CD14-positive monocyte (primary cell): ENCODE measurements around the gene UBE2Q1. TPM values are rescaled to one million over a fixed set of nuclear protein-coding genes. Genes with fewer than 3 reads are reported as not detected.

ENCODE experiments used
- DNase-seq, 3 donors: peaks; one replicate each; pipeline ENCODE4 v3.0.0-alpha.2; 2011 to 2022
- H2AFZ ChIP-seq: 2 replicates; pipeline ENCODE4 v1.6.0; 2012; ENCODE audit warnings: mild to moderate bottlenecking, low read depth, low read length, inconsistent platforms; ENCODE audit not compliant: insufficient read depth, poor library complexity, severe bottlenecking
- H3K27ac ChIP-seq, 2 donors: 1 replicate in 1 of 2; 2 replicates in 1 of 2; pipeline ENCODE4 v1.5.1; 2012 to 2013; ENCODE audit warnings: low read length in 2 of 2, control low read depth in 1 of 2, inconsistent platforms in 1 of 2, low read depth in 1 of 2, mild to moderate bottlenecking in 1 of 2
- H3K27me3 ChIP-seq, 2 donors: one replicate each; pipeline versions ENCODE4 v1.6.0 to v1.6.1; 2011 to 2013; ENCODE audit warnings: low read length in 2 of 2; ENCODE audit not compliant: control insufficient read depth in 2 of 2, insufficient read depth in 2 of 2
- H3K36me3 ChIP-seq, 2 donors: replicated peaks in 1 of 2; 1 replicate in 1 of 2; 2 replicates in 1 of 2; pipeline versions ENCODE4 v1.5.1 to v1.6.1; 2012 to 2013; ENCODE audit warnings: low read length in 2 of 2, control low read depth in 1 of 2, inconsistent platforms in 1 of 2, mild to moderate bottlenecking in 1 of 2; ENCODE audit not compliant: insufficient read depth in 2 of 2, control insufficient read depth in 1 of 2
- H3K4me1 ChIP-seq, 2 donors: 1 replicate in 1 of 2; 2 replicates in 1 of 2; pipeline versions ENCODE4 v1.5.1 to v1.6.1; 2012 to 2013; ENCODE audit warnings: low read length in 2 of 2, control low read depth in 1 of 2, inconsistent platforms in 1 of 2, mild to moderate bottlenecking in 1 of 2, moderate library complexity in 1 of 2; ENCODE audit not compliant: insufficient read depth in 2 of 2, control insufficient read depth in 1 of 2
- H3K4me2 ChIP-seq: replicated peaks from 2 replicates; pipeline ENCODE3; 2012; ENCODE audit warnings: low read length, moderate library complexity, mild to moderate bottlenecking; ENCODE audit not compliant: poor library complexity, severe bottlenecking; ENCODE audit errors: extremely low read depth
- H3K4me3 ChIP-seq, 3 experiments: fragments of 200-600 bp in 1 of 3; sonication (generic) in 1 of 3; replicated peaks in 1 of 3; 1 replicate in 2 of 3; 2 replicates in 1 of 3; pipeline ENCODE4 v1.5.1; 2011 to 2013; ENCODE audit warnings: low read length in 3 of 3, mild to moderate bottlenecking in 3 of 3, control low read depth in 2 of 3, low read depth in 2 of 3, inconsistent platforms in 1 of 3, moderate library complexity in 1 of 3
- H3K79me2 ChIP-seq: 2 replicates; pipeline ENCODE4 v1.6.0; 2012; ENCODE audit warnings: mild to moderate bottlenecking, control low read depth, inconsistent platforms, low read length, moderate library complexity; ENCODE audit not compliant: insufficient read depth
- H3K9ac ChIP-seq: 2 replicates; pipeline ENCODE4 v1.6.0; 2017; ENCODE audit warnings: low read length, mild to moderate bottlenecking; ENCODE audit not compliant: insufficient read depth, poor library complexity, severe bottlenecking
- H3K9me3 ChIP-seq, 2 donors: replicated peaks in 1 of 2; 1 replicate in 1 of 2; 2 replicates in 1 of 2; pipeline versions ENCODE4 v1.5.1 to v1.6.1; 2012 to 2013; ENCODE audit warnings: low read length in 2 of 2, control low read depth in 1 of 2; ENCODE audit not compliant: control insufficient read depth in 1 of 2, insufficient read depth in 1 of 2
- H4K20me1 ChIP-seq: 2 replicates; pipeline ENCODE4 v1.6.0; 2012; ENCODE audit warnings: mild to moderate bottlenecking, low read length, control low read depth, moderate library complexity; ENCODE audit not compliant: insufficient read depth
- H3K27ac Mint-ChIP-seq, 7 donors: one replicate each; pipeline ENCODE4 v1.8.0; 2020; ENCODE audit warnings: mild to moderate bottlenecking in 7 of 7, mixed read lengths in 7 of 7, moderate library complexity in 6 of 7, inconsistent platforms in 2 of 7
- H3K27me3 Mint-ChIP-seq, 3 donors: one replicate each; pipeline ENCODE4 v1.8.0; 2021 to 2022; ENCODE audit warnings: low read depth in 3 of 3, mild to moderate bottlenecking in 3 of 3, mixed read lengths in 3 of 3, moderate library complexity in 3 of 3, inconsistent platforms in 1 of 3
- H3K36me3 Mint-ChIP-seq, 2 donors: one replicate each; pipeline ENCODE4 v1.8.0; 2020; ENCODE audit warnings: mixed read lengths in 2 of 2, inconsistent platforms in 1 of 2, mild to moderate bottlenecking in 1 of 2
- H3K4me1 Mint-ChIP-seq: one replicate; pipeline ENCODE4 v1.8.0; 2020; ENCODE audit warnings: mild to moderate bottlenecking, mixed read lengths
- H3K4me3 Mint-ChIP-seq, 2 donors: one replicate each; pipeline ENCODE4 v1.8.0; 2020; ENCODE audit warnings: mild to moderate bottlenecking in 2 of 2, mixed read lengths in 2 of 2, moderate library complexity in 1 of 2
- H3K9me3 Mint-ChIP-seq, 7 donors: one replicate each; pipeline ENCODE4 v1.8.0; 2020 to 2022; ENCODE audit warnings: mixed read lengths in 7 of 7, mild to moderate bottlenecking in 6 of 7, moderate library complexity in 6 of 7, inconsistent platforms in 2 of 7
- CTCF ChIP-seq: fragments of 200-600 bp; IDR thresholded peaks from one replicate; pipeline ENCODE4 v1.8.0; 2022; ENCODE audit warnings: antibody characterized with exemption, mild to moderate bottlenecking
- WGBS: methylation state at CpG from one replicate; pipeline ENCODE4 v1.1.5; 2013; ENCODE audit warnings: missing lambda C conversion rate; ENCODE audit not compliant: insufficient coverage; 5-methylcytosine and 5-hydroxymethylcytosine counted together
- intact Hi-C, 2 donors: fragments of 100-400 bp; cut with micrococcal nuclease; formaldehyde crosslinking; loops; one replicate each; pipeline versions ENCODE4 v1.15.0 to v1.15.1; 2023
- polyA plus RNA-seq, 3 donors: library from polyadenylated mRNA; depleted of rRNA in 1 of 3; unstranded in 2 of 3; stranded (reverse) in 1 of 3; fragments of 300-500 nt in 2 of 3; fragments of >200 nt in 1 of 3; fragmentation: Illumina TruSeq in 2 of 3; gene quantifications; 1 replicate in 2 of 3; 2 replicates in 1 of 3; pipeline ENCODE4 v1.2.3, GENCODE V29; 2012 to 2021

UBE2Q1 gene
- polyA plus RNA-seq, 3 donors: 6.4 to 22.6 (median 8.4) TPM

DNA sequence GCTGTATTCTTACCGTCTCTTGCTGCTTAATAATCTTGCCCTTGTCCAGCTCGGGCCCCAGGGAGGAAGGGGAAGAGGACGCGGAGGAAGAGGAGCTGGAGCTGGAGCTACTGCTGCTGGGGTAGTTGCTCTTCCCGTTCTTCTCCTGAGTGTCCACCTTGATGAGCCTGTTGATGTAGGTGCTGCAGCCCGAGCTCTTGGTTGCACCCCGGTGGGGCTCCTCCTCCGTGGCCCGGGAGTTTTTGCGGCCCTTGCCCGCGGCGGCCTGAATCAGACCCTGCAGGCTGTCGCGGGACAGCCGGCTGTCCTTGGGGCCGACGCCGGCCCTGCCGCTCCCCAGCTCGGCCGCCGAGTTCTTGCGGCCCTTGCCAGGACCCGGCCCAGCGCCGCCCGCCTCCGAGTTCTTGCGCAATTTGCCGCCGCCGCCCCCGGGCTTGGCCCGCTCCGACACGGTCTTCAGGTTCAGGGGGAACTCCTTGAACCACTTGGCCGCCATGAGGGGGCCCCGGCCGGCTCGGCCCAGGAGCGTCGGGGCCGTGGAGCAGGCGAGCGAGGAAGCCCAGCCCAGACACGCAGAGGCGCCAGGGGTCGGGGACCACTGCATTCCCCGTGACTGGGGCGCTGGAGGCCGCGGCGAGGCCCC, 56.9 kb downstream of the UBE2Q1 start:
- no peak for TF ChIP-seq CTCF
- H3K4me3 Mint-ChIP-seq: peak overlapping the region; percentile 62 to 87
- H3K4me2 ChIP-seq: peak overlapping the region; percentile 82
- peak overlapping the region in 2 of 3 experiments; percentile 36 to 69 for H3K4me3 ChIP-seq
- H2AFZ ChIP-seq: peak overlapping the region; percentile 70
- H3K9me3 ChIP-seq: peaks cover 6 to 17% of the 10 kb centered on the region in 2 donors
- intact Hi-C loops: no loop called here
- peak in 1 of 3 donors; percentile 20 for DNase-seq
- peaks cover 55 to 66% of the 10 kb centered on the region in 2 donors for H3K27me3 ChIP-seq
- no peak overlapping the region for H3K27ac ChIP-seq
- peaks cover 18 to 25% of the 10 kb centered on the region in 2 donors for H3K4me1 ChIP-seq
- H3K9me3 Mint-ChIP-seq: peaks cover 3 to 28% (median 18%) of the 10 kb centered on the region in 7 donors
- H4K20me1 ChIP-seq: no peaks in the 10 kb centered on the region
- peaks cover 51 to 80% (median 52%) of the 10 kb centered on the region in 3 donors for H3K27me3 Mint-ChIP-seq
- peaks cover 18% of the 10 kb centered on the region for H3K4me1 Mint-ChIP-seq
- H3K79me2 ChIP-seq: no peaks in the 10 kb centered on the region
- WGBS: 18% methylated on average over 54 of the region's 54 CpGs
- H3K27ac Mint-ChIP-seq: no peak overlapping the region
- no peak overlapping the region for H3K9ac ChIP-seq
- peaks cover 7 to 12% of the 10 kb centered on the region in 2 donors for H3K36me3 Mint-ChIP-seq
- no peaks in the 10 kb centered on the region for H3K36me3 ChIP-seq

GRCh38 chr1:154500533-154500932, 57.9 kb downstream of the UBE2Q1 start:
- no peak overlapping the region for H2AFZ ChIP-seq
- peaks cover 25 to 35% of the 10 kb centered on the region in 2 donors for H3K4me1 ChIP-seq
- Mint-ChIP-seq H3K27ac (no peak overlapping the region), H3K36me3 (peaks cover 7 to 12% of the 10 kb centered on the region in 2 donors), H3K4me3 (peak overlapping the region in 1 of 2 donors; percentile 87), H3K27me3 (peaks cover 48 to 70% (median 49%) of the 10 kb centered on the region in 3 donors), H3K4me1 (peaks cover 26% of the 10 kb centered on the region), H3K9me3 (peaks cover 0 to 23% (median 12%) of the 10 kb centered on the region in 7 donors)
- H3K27me3 ChIP-seq: peaks cover 55 to 61% of the 10 kb centered on the region in 2 donors
- peaks cover 6 to 17% of the 10 kb centered on the region in 2 donors for H3K9me3 ChIP-seq
- no peak for TF ChIP-seq CTCF
- no peaks in the 10 kb centered on the region for H3K79me2 ChIP-seq
- DNase-seq: no peak
- no peak overlapping the region for H3K4me2 ChIP-seq
- H3K9ac ChIP-seq: no peak overlapping the region
- H4K20me1 ChIP-seq: no peaks in the 10 kb centered on the region
- H3K36me3 ChIP-seq: no peaks in the 10 kb centered on the region
- 94% methylated on average over 6 of the region's 8 CpGs for WGBS
- H3K4me3 ChIP-seq: no peak overlapping the region
- intact Hi-C loops: no loop called here
- no peak overlapping the region for H3K27ac ChIP-seq
